Hippocampal formation (tissue), 2 donors: Measurements from ENCODE around the gene KCNG1.

Source experiments
- DNase-seq, 2 donors: peaks; one replicate each; lab custom pipeline; 2025; lab: John Stamatoyannopoulos, UW

The KCNG1 gene

GRCh38 chr20:51036226-51036625, 13.3 kb upstream of the KCNG1 start:
- DNase-seq, result no peak

- no peak for DNase-seq
Observed at GRCh38 chr20:51034988-51035656, 12.2 kb upstream of the KCNG1 start.

- no peak for DNase-seq
Observed at GRCh38 chr20:51034476-51034875, 11.6 kb upstream of the KCNG1 start.

- no peak for DNase-seq
Observed at GRCh38 chr20:51029963-51030920, 7.3 kb upstream of the KCNG1 start.

GRCh38 chr20:51029556-51029955, 6.6 kb upstream of the KCNG1 start:
- no peak for DNase-seq

GRCh38 chr20:51028616-51029212, 5.8 kb upstream of the KCNG1 start:
- DNase-seq, result no peak

GRCh38 chr20:51027035-51027795, 4.3 kb upstream of the KCNG1 start:
- DNase-seq, result no peak

- DNase-seq, result no peak
Observed at GRCh38 chr20:51026269-51026668, 3.4 kb upstream of the KCNG1 start.

GRCh38 chr20:51024761-51025160, 1.9 kb upstream of the KCNG1 start:
- no peak for DNase-seq

GRCh38 chr20:51023617-51024155, 779 bp upstream of the KCNG1 start:
- no peak for DNase-seq

GRCh38 chr20:51022227-51022802, 592 bp downstream of the KCNG1 start:
- no peak for DNase-seq

GRCh38 chr20:51021067-51022025, 1.6 kb downstream of the KCNG1 start:
- no peak for DNase-seq

GRCh38 chr20:51020657-51021056, 2.2 kb downstream of the KCNG1 start:
- no peak for DNase-seq

GRCh38 chr20:51019656-51020592, 3.0 kb downstream of the KCNG1 start:
- no peak for DNase-seq

- DNase-seq, result no peak
Observed at GRCh38 chr20:51017251-51017650, 5.7 kb downstream of the KCNG1 start.

GRCh38 chr20:51016521-51016920, 6.4 kb downstream of the KCNG1 start:
- no peak for DNase-seq

- peak; percentile 10 to 25 for DNase-seq
Observed at GRCh38 chr20:51014797-51015722, 7.8 kb downstream of the KCNG1 start.
